GM19239 (cell line): ENCODE measurements around the gene HSD17B11.
"Not testable (repeated sequence)": the region's sequence is repeated elsewhere in the genome, so short reads cannot be mapped to it uniquely, and the experiment has no call there.

Source experiments
- DNase-seq: peaks from one replicate; pipeline ENCODE4 v3.0.0; 2011; ENCODE audit warnings: low spot score; ENCODE audit not compliant: insufficient read length
- FAIRE-seq: peaks from 2 replicates; lab custom pipeline; 2011; peaks lifted over from hg19 to GRCh38; lab: Jason Lieb, UNC

HSD17B11 gene

GRCh38 chr4:87315000-87315399 lies 76.0 kb downstream of the HSD17B11 start:
- not testable (repeated sequence) for DNase-seq, FAIRE-seq

DNA sequence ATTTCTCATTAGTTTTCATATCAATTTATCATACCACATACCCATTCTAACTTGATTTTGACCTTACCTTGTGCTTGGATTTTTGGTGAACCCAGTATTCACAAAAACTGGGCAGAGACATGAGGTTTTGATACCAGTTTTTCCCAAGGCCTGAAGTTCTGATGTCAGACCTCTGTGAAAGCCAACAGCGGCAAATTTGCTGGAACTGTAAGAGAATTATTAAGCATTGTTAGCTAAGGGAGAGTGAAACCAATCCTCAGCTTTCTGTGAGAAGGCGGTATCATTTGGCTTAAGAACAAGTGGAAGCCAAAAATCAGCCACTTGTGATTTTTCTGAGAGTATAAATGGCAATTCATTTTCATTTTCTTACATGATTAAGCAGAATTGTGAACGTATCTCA lies 77.2 kb downstream of the HSD17B11 start:
- FAIRE-seq = no peak
- DNase-seq = no peak

GRCh38 chr4:87311684-87312083 lies 79.3 kb downstream of the HSD17B11 start:
- DNase-seq = no peak
- no peak for FAIRE-seq

DNA sequence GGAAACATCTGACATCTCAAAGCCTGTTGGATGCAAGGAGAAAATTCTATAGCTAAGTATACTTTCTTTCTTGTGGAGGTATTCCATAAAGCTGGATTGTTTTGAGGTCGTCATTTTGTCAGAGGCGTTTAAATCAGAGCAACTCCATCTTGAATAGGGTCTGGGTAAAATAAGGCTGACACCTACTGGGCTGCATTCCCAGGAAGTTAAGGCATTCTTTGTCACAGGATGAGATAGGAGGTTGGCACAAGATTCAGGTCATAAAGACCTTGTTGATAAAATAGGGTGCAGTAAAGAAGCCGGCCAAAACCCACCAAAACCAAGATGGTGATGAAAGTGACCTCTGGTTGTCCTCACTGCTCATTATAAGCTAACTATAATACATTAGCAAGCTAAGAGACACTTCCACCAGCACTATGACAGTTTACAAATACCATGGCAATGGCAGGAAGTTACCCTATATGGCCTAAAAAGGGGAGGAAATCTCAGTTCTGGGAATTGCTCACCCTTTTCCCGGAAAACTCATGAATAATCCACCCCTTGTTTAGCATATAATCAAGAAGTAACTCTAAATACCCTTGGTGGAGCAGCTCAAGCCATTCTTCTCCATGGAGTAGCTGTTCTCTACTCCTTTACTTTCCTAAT lies 80.2 kb downstream of the HSD17B11 start:
- FAIRE-seq = no peak
- DNase-seq = no peak

GRCh38 chr4:87309625-87310024 lies 81.4 kb downstream of the HSD17B11 start:
- DNase-seq (no peak), FAIRE-seq (no peak)

GRCh38 chr4:87306056-87306455 lies 84.9 kb downstream of the HSD17B11 start:
- no peak for FAIRE-seq

GRCh38 chr4:87305562-87305961 lies 85.4 kb downstream of the HSD17B11 start:
- no peak for FAIRE-seq

More at GRCh38 chr4:87306056-87306455, 84.9 kb downstream of the HSD17B11 start:
- DNase-seq = no peak

GRCh38 chr4:87304745-87305432 lies 86.1 kb downstream of the HSD17B11 start:
- no peak for DNase-seq

More at GRCh38 chr4:87305562-87305961, 85.4 kb downstream of the HSD17B11 start:
- DNase-seq = no peak

GRCh38 chr4:87299898-87300297 lies 91.1 kb downstream of the HSD17B11 start:
- DNase-seq (no peak), FAIRE-seq (no peak)

More at GRCh38 chr4:87304745-87305432, 86.1 kb downstream of the HSD17B11 start:
- no peak for FAIRE-seq

DNA sequence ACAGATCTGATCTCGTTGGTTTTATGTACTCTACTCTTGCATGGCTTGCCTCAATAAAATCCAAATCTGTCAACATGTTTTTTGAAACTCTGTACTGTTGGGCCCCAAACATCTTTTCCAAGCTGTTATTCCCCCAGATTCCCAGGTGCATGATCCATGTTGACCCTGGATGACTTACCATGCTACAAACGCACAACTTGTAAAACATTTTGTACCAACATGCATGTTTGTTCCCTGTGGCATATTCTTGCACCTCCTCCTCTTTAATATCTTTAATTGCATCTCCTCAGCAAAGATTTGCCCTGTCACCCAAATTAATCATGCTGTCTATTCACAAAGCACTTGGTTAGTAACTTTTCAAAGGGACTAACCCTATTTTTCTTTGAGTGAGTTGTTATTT lies 92.6 kb downstream of the HSD17B11 start:
- DNase-seq = no peak
- FAIRE-seq = no peak

GRCh38 chr4:87294911-87295310 lies 96.1 kb downstream of the HSD17B11 start:
- DNase-seq, FAIRE-seq: not testable (repeated sequence)

- FAIRE-seq, DNase-seq: not testable (repeated sequence)
Observed at GRCh38 chr4:87293889-87294288, 97.1 kb downstream of the HSD17B11 start.

DNA sequence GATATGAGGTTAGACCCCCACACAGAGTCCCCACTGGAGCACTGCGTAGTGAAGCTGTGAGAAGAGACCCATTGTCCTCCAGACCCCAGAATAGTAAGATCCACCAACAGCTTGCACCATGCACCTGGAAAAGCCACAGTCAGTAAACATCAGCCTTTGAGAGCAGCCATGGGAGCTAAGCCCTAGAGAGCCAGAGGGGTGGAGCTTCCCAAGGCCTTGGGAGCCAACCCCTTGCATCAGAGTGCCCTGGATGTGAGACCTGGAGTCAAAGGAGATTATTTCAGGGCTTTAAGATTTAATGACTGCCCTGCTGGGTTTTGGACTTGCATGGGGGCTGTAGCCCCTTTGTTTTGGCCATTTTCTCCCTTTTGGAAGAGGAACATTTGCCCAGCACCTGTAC lies 104.0 kb downstream of the HSD17B11 start:
- DNase-seq (no peak), FAIRE-seq (no peak)
